Left ventricle myocardium superior (tissue), 1 donor: ENCODE results near the gene RNF126. TPM values are rescaled to one million over a fixed set of nuclear protein-coding genes. Genes with fewer than 3 reads are reported as not detected.
"Not testable (repeated sequence)": the region's sequence is repeated elsewhere in the genome, so short reads cannot be mapped to it uniquely, and the experiment has no call there.

ENCODE experiments used
- ATAC-seq: fragments of 200-7000 bp; cut with Tn5 transposase; one replicate; pipeline ENCODE4 v1.9.1; 2020; ENCODE audit warnings: mild to moderate bottlenecking, moderate library complexity
- DNase-seq: peaks from one replicate; pipeline ENCODE4 v3.0.0-alpha.2; 2020
- intact Hi-C: fragments of 100-400 bp; cut with micrococcal nuclease; formaldehyde crosslinking; loops from one replicate; pipeline ENCODE4 v1.11.0; 2022
- total RNA-seq: library from RNA; stranded (reverse); fragmentation: NEBNext Ultra II Directional; extraction: Animal tissue kit (Norgen Biotek cat#: 25700); gene quantifications from one replicate; pipeline ENCODE4 v1.2.1, GENCODE V29; 2021
- donor health status: DM: no; HTN: yes; CAD: no; lungs with severe emphysema.

Gene RNF126
- total RNA-seq, 1 donor from 2014 or later, result 24.4 TPM

GRCh38 chr19:634975-635652, 27.9 kb downstream of the RNF126 start:
- ATAC-seq, result no peak
- intact Hi-C loops, result no loop called here

GRCh38 chr19:633786-634639, 29.0 kb downstream of the RNF126 start:
- ATAC-seq (no peak), DNase-seq (no peak)
- intact Hi-C loops, result no loop called here

More at GRCh38 chr19:634975-635652, 27.9 kb downstream of the RNF126 start:
- no peak for DNase-seq

- DNase-seq (peak; percentile 99), ATAC-seq (peak; percentile 97)
- intact Hi-C loops, result no loop called here
Observed at GRCh38 chr19:633068-633785, 29.8 kb downstream of the RNF126 start, which contains the start of gene POLRMT. TSS of gene POLRMT (minus strand) at chr19:633537. CDS start at chr19:633512, 25 bp downstream.

- DNase-seq (no peak), ATAC-seq (peak; percentile 2)
- intact Hi-C loops, result no loop called here
Observed at GRCh38 chr19:632579-633067, 30.4 kb downstream of the RNF126 start.

- no peak for ATAC-seq
- intact Hi-C loops, result no loop called here
- DNase-seq, result no peak
Observed at GRCh38 chr19:629961-630714, 32.9 kb downstream of the RNF126 start.

GRCh38 chr19:629515-629914, 33.5 kb downstream of the RNF126 start:
- peak; percentile 9 for ATAC-seq
- DNase-seq, intact Hi-C loops: not testable (repeated sequence)

DNA sequence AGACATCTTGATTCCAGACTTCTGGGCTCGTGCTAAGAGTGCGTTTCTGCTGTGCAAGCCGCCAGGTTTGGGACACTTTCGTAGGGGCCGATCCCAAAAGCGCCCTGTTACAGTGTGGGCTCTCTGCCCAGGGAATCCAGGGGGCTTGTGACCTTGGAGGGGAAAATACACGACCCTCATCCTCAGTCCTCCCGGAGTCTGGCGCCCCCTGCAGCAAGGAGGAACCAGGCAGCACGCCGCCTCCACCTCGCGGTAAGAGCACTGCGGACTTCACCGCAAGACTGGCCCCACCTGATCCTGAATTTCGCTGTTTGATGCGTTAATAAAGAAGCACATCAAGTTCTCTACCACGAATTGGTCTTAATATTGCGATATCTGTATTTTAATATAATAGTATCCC, 34.8 kb downstream of the RNF126 start:
- DNase-seq (no peak), ATAC-seq (no peak)
- intact Hi-C loops, result no loop called here

DNA sequence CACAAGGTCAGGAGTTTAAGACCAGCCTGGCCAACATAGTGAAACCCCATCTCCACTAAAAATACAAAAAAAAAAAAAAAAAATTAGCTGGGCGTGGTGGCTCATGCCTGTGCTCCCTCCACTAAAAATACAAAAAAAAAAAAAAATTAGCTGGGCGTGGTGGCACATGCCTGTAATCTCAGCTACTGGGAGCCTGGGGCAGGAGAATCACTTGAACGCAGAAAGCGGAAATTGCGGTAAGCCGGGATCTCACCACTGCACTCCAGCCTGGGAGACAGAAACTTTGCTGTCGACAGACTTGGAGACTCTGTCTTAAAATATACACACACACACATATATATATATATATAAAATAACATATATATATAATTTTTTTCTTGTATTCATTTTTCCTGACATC, 36.4 kb downstream of the RNF126 start:
- intact Hi-C loops, ATAC-seq: not testable (repeated sequence)

DNA sequence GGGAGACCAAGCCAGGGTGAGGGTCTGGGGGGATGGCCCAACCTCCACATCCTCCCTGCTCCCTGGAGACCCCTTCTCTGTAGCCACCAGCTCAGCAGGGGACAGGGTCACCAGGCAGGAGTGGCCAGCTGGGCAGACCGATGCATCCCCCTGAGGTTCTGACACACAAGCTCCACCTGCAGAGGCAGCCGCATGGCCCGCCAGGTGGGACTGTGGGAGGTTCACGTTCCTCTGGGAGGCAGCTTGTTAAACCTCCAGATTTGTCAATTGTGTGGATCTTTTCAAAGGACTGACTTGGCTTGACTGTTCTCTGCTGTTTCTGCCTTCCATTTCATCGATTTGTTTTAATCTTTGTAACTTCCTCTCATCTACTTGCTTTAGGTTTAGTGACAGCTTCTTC, 37.8 kb downstream of the RNF126 start:
- intact Hi-C loops, result no loop called here
- ATAC-seq (no peak), DNase-seq (no peak)

More for the DNA sequence above, 36.4 kb downstream of the RNF126 start:
- DNase-seq, result not testable (repeated sequence)

DNA sequence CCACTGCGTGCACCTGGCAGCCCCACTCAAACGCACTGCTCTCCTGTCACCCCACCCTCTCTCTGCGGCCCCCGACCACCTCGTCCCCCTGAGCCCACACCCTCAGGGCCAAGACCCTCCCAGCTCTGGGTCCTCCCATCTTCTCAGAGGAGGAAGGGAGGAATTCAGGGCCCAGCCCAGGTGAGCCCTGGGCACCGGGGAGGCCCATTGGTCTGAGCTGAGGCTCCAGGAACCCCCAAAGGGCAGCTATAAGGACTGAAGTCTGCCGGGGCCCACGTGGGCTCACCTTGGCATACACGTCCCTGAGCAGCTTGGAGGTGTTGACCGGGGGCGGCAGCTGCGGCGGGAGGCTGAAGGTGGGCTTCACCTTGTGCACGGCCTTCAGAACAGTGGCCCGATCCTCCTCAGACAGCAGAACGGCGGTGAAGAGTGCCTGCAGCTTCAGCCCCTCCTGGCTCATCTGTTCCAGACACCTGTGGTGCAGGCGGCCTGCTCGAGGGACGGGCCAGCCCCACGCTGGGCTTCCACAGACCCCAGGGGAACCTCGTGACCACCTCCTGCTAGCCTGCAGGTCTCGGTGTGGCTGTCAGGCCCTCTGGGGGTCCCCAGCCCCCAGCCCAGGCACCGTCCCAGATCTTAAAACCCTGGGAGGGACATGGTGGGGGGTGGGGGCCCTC, 38.4 kb downstream of the RNF126 start:
- intact Hi-C loops, result no loop called here

DNA sequence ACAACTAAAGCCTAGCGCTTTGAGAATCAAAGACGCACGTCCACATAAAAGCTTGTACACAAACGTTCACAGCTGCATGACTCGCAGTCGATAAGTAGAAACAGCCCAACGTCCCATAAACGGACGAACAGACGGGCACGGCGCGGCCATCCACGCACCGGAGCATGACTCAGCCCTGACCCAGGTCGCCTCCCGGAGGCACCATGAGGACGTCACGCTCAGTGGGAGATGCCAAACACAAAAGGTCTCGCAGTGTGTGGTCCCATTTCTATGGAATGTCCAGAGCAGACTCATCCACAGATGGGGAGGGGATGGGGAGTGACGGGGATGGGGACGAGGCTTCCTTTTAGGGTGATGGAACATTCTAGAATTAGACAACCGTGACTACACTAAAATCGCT, 39.0 kb downstream of the RNF126 start:
- DNase-seq (no peak), ATAC-seq (no peak)
- intact Hi-C loops, result no loop called here

More for the DNA sequence above, 38.4 kb downstream of the RNF126 start:
- ATAC-seq, result no peak
- no peak for DNase-seq

DNA sequence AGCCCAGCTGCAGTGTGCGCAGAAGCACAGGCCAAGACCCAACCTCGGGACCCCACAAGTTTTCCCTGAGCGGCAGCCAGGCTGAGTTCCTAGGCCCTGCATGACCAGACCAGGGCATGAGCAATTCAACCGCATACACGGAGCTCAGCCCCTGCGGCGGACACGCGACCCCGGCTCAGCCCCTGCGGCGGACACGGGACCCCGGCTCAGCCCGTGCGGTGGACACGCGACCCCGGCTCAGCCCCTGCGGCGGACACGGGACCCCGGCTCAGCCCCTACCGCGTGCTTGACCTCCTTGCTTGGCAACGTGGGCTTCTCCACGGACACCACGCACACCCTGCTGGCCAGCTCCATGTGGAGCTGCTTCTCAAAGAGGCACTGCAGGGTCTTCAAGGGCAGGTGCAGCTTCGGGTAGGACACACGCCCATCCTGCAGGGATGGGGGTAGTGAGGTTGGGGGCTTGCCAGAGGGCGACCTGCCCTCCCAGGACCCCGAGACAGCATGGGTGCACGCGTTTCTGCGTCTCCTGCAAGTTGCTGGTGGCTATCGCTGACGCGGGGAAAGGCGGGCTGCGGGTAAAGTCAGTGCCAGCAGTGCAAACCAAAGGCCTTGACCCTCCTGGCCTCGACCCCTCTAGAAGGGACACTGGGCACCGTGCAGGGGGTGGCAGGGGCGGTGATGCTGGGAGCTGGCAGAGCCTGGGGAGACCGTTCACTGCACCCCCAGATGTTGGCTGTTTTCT, 39.7 kb downstream of the RNF126 start:
- intact Hi-C loops, result no loop called here
- no peak for ATAC-seq
- DNase-seq, result no peak

- no peak for DNase-seq
- no peak for ATAC-seq
- intact Hi-C loops, result no loop called here
Observed at GRCh38 chr19:622666-623065, 40.3 kb downstream of the RNF126 start.

DNA sequence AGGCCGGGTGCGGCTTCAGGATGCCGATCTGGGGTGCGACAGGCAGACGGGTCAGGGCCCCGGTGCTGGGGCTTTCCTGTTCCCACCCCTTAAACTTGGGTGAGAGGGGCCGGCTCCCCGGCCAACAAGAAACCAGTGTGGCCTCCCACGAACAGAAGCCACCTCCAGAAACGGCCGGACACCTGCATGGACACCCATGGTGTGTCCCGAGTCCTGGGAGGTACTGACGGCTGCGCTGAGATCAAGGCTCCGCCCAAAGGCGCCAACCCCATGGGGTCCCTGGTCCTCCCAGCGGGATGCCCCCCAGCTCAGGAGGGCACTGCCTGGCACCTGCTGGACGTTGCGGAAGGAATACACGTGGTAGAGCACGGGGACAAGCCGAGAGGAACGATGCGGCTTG, 41.2 kb downstream of the RNF126 start:
- intact Hi-C loops, result no loop called here
- ATAC-seq (no peak), DNase-seq (no peak)

DNA sequence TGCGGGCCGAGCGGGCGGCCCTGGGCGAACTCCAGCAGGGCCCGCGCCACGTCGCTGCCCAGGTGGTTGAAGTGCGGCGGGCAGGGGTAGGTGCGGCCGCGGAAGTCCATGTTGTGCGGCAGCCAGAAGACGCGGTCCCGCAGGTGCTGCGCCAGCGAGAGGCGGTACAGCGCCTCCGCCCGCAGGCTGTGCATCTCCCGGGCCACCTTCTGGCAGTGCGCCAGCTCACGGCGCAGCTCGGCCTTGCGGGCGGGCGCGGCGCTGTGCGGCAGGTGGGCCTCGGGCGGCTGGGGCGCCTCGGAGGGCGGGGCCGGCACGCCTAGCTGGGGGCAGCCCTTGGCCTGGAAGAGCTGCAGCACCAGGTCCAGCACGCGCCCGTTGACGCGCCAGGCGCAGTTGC, 41.8 kb downstream of the RNF126 start:
- intact Hi-C loops, ATAC-seq, DNase-seq: not testable (repeated sequence)

DNA sequence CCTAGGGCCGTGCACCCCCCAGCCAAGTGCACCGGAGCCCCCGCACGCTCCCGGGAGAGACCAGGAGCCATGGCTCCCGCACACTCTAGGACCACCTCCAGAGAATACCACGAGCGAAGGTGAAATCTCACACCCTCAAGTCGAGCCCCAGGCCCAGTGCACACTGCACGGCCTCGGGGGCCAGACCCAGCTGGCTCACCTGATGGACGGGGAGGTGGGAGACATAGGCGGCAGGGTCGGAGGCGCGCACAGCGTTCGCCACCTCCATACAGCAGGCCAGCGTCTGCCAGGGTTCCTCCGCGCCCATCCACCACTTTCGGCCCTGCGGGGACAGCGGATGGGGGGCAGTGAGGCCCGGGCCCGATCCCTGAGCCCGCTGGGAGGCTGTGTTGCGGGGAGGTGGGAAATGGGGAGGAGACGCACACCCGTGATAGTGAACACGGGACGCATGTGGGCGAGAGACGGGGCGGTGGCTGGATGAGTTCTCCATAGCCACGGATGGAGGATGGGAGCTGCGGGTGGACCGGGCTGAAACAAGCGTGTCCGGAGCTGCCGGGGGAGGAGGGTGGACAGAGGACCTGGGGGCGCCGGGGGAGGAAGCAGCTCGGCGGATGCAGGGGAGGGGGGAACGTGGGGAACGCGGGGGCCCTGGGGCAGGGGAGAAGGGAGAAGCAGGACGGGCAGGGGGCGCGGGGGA, 42.7 kb downstream of the RNF126 start:
- ATAC-seq (no peak), DNase-seq (no peak)
- intact Hi-C loops, result no loop called here
